ENCODE results near the gene LAYN.

GRCh38 chr11:111589114-111589513, 48.6 kb downstream of the LAYN start:
- TF ChIP-seq CTCF (conservative IDR thresholded peaks at IDR 0.05; ENCODE audit: low read depth, low read length) (no peak), EZH2 (IDR thresholded peaks at IDR 0.05; ENCODE audit: borderline replicate concordance, low read depth, low read length, poor library complexity, severe bottlenecking) (no peak)

All from A673 (cell line).